LHCN-M2 (cell line): ENCODE measurements around the gene C12orf56. TPM values are rescaled to one million over a fixed set of nuclear protein-coding genes. Genes with fewer than 3 reads are reported as not detected.
"Not testable (repeated sequence)": the region's sequence is repeated elsewhere in the genome, so short reads cannot be mapped to it uniquely, and the experiment has no call there.

Experiments
- DNase-seq: peaks from one replicate; pipeline ENCODE4 v3.0.0-alpha.2; 2012; ENCODE audit warnings: low read depth
- total RNA-seq: library from RNA; depleted of rRNA; stranded (reverse); fragments of >200 nt; gene quantifications from 2 replicates; pipeline ENCODE4 v1.2.3, GENCODE V29; 2014; rRNA removed

The C12orf56 gene
- total RNA-seq, 1 experiment from 2014 or later = 0.11 TPM

- peak; percentile 44 for DNase-seq
Observed at GRCh38 chr12:64236549-64236948, 154.0 kb downstream of the C12orf56 start.

- DNase-seq = no peak
Observed at GRCh38 chr12:64232196-64232595, 158.4 kb downstream of the C12orf56 start.

- no peak for DNase-seq
Observed at GRCh38 chr12:64229796-64230195, 160.8 kb downstream of the C12orf56 start.

- DNase-seq = no peak
Observed at GRCh38 chr12:64229240-64229639, 161.3 kb downstream of the C12orf56 start.

GRCh38 chr12:64225626-64226025 lies 164.9 kb downstream of the C12orf56 start:
- DNase-seq = no peak

- DNase-seq = peak; percentile 91
Observed at GRCh38 chr12:64222009-64222765, 168.4 kb downstream of the C12orf56 start, which contains the start of gene KICS2. KICS2 (minus strand) TSS chr12:64222296; CDS start chr12:64222237, 59 bp downstream.

GRCh38 chr12:64221651-64222008 lies 168.9 kb downstream of the C12orf56 start:
- peak; percentile 81 for DNase-seq

- DNase-seq = no peak
Observed at GRCh38 chr12:64220046-64220445, 170.5 kb downstream of the C12orf56 start.

GRCh38 chr12:64219145-64219544 lies 171.4 kb downstream of the C12orf56 start:
- no peak for DNase-seq

GRCh38 chr12:64218597-64218996 lies 172.0 kb downstream of the C12orf56 start:
- no peak for DNase-seq

GRCh38 chr12:64217643-64218042 lies 172.9 kb downstream of the C12orf56 start:
- DNase-seq = not testable (repeated sequence)

- DNase-seq = no peak
Observed at GRCh38 chr12:64216239-64216638, 174.3 kb downstream of the C12orf56 start.

Other genes starting within 250 kb of the C12orf56 start
- gene KICS2, start 168.5 kb downstream of the C12orf56 start, total RNA-seq = 6.0 and 9.4 TPM in 2 replicates
- gene XPOT, start 13.6 kb upstream of the C12orf56 start, total RNA-seq = 72.3 and 72.8 TPM in 2 replicates
- gene TBK1, start 61.4 kb upstream of the C12orf56 start, total RNA-seq = 33.7 and 34.7 TPM in 2 replicates
- gene RASSF3, start 219.7 kb upstream of the C12orf56 start, total RNA-seq = 15.7 and 19.2 TPM in 2 replicates